Muscle layer of duodenum (tissue), 2 donors: ENCODE results near the gene TMEM135.
"Not testable (repeated sequence)": the region's sequence is repeated elsewhere in the genome, so short reads cannot be mapped to it uniquely, and the experiment has no call there.

Source experiments
- H3K27ac ChIP-seq: one replicate; pipeline ENCODE4 v1.7.0; 2013; ENCODE audit warnings: mild to moderate bottlenecking, low read length
- H3K27me3 ChIP-seq: one replicate; pipeline ENCODE4 v1.7.0; 2013; ENCODE audit warnings: low read depth, mild to moderate bottlenecking, control low read depth, low read length
- H3K36me3 ChIP-seq, 2 donors: one replicate each; pipeline ENCODE4 v1.7.0; 2013; ENCODE audit warnings: low read length in 2 of 2, control low read depth in 1 of 2, mild to moderate bottlenecking in 1 of 2; ENCODE audit not compliant: insufficient read depth in 2 of 2, control insufficient read depth in 1 of 2
- H3K4me1 ChIP-seq, 2 donors: one replicate each; pipeline ENCODE4 v1.7.0; 2013; ENCODE audit warnings: low read length in 2 of 2, mild to moderate bottlenecking in 2 of 2, control low read depth in 1 of 2, moderate library complexity in 1 of 2; ENCODE audit not compliant: insufficient read depth in 2 of 2, control insufficient read depth in 1 of 2
- H3K4me3 ChIP-seq, 2 donors: one replicate each; pipeline ENCODE4 v1.7.0; 2013; ENCODE audit warnings: low read length in 2 of 2, low read depth in 1 of 2, mild to moderate bottlenecking in 1 of 2
- H3K9me3 ChIP-seq, 2 donors: one replicate each; pipeline ENCODE4 v1.7.0; 2013; ENCODE audit warnings: low read length in 2 of 2, control low read depth in 1 of 2, mild to moderate bottlenecking in 1 of 2; ENCODE audit not compliant: control insufficient read depth in 1 of 2
- donor health status: healthy.

The TMEM135 gene

GRCh38 chr11:87185228-87185627, 147.5 kb downstream of the TMEM135 start:
- Histone ChIP-seq H3K9me3 (no peaks in the 10 kb centered on the region), H3K4me1 (no peaks in the 10 kb centered on the region), H3K36me3 (no peaks in the 10 kb centered on the region), H3K27ac (no peak overlapping the region), H3K27me3 (no peaks in the 10 kb centered on the region), H3K4me3 (no peak overlapping the region)

DNA sequence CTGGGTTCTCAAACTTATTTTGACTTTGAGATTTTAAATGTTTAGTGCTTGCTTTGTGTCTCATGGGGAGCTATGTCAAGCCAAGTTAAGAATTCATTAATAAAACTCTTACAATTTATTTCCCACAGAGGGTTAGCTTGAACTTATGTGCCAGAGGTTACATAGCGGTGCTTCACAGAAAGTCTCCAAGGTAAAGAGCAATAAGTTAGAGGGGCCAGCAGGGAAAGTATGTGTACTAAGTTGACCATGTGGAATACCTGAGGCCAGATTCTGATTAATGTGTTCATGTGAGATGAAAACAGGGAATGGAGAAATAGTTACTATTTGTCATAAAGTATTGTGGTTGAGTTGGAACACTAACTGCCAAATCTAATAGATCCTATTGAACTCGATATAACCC, 149.3 kb downstream of the TMEM135 start:
- no peaks in the 10 kb centered on the region for H3K4me1 ChIP-seq
- no peaks in the 10 kb centered on the region for H3K9me3 ChIP-seq
- H3K27me3 ChIP-seq = no peaks in the 10 kb centered on the region
- no peak overlapping the region for H3K27ac ChIP-seq
- no peaks in the 10 kb centered on the region for H3K36me3 ChIP-seq
- H3K4me3 ChIP-seq = no peak overlapping the region

DNA sequence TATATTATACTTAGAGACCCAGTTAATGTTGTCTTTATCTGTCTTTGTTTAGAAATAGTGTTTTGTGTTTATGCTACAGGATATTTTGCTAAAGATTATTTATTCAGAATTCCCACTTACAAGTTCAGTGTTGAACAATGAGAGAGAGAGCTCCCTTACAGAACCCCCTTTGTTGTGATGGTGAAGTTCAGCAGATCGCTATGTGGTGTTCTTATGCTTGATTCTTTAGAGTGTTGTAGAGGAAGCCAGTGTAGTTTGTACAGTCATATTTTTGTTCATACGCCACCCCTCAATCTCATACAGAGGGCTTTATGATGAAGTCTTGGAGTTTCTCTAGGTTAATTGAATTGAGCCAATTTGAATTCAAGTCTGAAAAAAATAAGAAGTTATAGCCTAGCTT, 150.2 kb downstream of the TMEM135 start:
- Histone ChIP-seq H3K27me3 (no peaks in the 10 kb centered on the region), H3K27ac (no peak overlapping the region), H3K4me1 (no peaks in the 10 kb centered on the region), H3K36me3 (no peaks in the 10 kb centered on the region), H3K4me3 (no peak overlapping the region), H3K9me3 (no peaks in the 10 kb centered on the region)

DNA sequence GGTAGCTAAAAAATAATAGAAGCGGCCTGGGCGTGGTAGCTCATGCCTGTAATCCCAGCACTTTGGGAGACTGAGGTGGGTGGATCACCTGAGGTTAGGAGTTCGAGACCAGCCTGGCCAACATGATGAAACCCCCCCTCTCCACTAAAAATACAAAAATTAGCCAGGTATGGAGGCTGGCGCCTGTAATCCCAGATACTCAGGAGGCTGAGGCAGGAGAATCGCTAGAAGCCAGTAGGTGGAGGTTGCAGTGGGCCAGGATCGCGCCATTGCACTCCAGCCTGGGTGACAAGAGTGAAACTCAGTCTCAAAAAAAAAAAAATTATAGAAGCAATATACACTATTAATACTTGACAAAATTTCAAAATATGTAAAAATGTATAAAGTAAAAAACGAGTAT, 150.7 kb downstream of the TMEM135 start:
- H3K27ac ChIP-seq, H3K27me3 ChIP-seq, H3K4me3 ChIP-seq: not testable (repeated sequence)

GRCh38 chr11:87188921-87189320, 151.2 kb downstream of the TMEM135 start:
- H3K36me3 ChIP-seq, H3K4me3 ChIP-seq, H3K27ac ChIP-seq, H3K9me3 ChIP-seq, H3K27me3 ChIP-seq, H3K4me1 ChIP-seq: not testable (repeated sequence)

More for the DNA sequence above, 150.7 kb downstream of the TMEM135 start:
- not testable (repeated sequence) for H3K4me1 ChIP-seq, H3K9me3 ChIP-seq, H3K36me3 ChIP-seq

- H3K4me3 ChIP-seq = no peak overlapping the region
- H3K27ac ChIP-seq = no peak overlapping the region
- no peaks in the 10 kb centered on the region for H3K36me3 ChIP-seq
- H3K27me3 ChIP-seq = no peaks in the 10 kb centered on the region
- no peaks in the 10 kb centered on the region for H3K9me3 ChIP-seq
- no peaks in the 10 kb centered on the region for H3K4me1 ChIP-seq
These were observed 152.3 kb downstream of the TMEM135 start for GRCh38 chr11:87190071-87190470.

DNA sequence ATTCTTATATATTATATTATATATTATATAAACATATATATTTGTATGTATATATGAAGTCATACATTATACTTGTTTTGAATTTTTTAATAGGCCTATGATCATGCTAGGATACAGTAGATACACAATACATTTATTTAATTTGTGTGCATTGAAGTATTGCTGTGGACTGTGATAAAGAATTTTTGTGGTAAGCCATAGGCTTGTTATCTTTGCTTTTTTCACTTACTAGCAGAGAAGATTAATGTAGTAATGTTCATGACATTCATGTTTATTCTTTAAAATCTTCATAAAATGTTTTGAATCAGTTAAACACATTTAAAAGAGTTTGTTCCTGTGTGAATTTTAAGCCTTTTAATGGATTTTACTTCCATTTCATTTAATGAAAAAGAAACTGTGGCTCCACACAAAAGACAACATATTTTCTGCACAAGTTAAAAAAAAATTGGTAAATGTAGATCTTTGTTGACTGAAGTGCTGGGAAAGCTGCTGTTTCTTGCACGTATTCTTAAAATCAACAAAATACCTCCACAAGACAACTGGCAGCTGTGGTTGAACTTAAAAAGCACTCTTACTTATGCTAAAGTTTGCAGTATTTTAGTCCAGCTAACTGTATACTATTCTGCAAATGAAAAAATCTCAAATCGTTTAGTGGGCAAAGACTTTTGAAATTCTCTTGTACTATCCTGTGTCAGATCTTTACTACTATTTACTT, 156.2 kb downstream of the TMEM135 start:
- Histone ChIP-seq H3K4me3 (no peak overlapping the region), H3K27ac (no peak overlapping the region), H3K27me3 (no peaks in the 10 kb centered on the region), H3K36me3 (no peaks in the 10 kb centered on the region), H3K9me3 (no peaks in the 10 kb centered on the region), H3K4me1 (no peaks in the 10 kb centered on the region)

DNA sequence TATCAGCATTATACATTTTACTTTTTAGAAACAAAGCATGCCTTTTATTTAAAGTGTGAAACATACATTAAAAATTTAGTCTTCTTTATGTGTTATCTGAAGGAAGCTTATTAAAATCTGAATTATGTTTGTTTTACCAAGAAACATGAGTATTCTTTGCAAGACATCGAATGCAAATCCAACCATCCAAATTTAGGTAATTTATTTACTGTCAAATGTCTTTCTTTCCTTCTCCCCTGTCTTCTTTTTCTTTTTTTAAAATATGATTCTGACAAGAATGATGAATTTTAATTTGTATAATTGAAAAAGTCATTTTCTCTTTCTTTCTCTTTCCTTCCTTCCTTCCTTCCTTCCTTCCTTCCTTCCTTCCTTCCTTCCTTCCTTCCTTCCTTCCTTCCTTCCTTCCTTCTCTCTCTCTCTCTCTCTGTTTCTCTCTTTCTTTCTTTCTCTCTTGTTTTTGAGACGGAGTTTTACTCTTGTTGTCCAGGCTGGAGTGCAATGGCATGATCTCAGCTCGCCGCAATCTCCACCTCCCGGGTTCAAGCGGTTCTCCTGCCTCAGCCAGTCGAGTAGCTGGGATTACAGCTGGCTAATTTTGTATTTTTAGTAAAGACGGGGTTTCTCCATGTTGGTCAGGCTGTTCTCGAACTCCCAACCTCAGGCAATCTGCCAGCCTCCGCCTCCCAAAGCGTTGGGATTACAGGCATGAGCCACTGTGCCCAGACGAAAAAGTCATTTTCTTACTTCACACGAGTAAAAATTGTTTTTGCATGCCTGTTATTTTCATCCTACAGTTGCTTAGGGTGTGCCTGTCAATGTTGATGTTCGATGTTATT, 157.5 kb downstream of the TMEM135 start:
- no peak overlapping the region for H3K27ac ChIP-seq
- H3K36me3 ChIP-seq = no peaks in the 10 kb centered on the region
- no peaks in the 10 kb centered on the region for H3K4me1 ChIP-seq
- H3K27me3 ChIP-seq = no peaks in the 10 kb centered on the region
- no peaks in the 10 kb centered on the region for H3K9me3 ChIP-seq
- no peak overlapping the region for H3K4me3 ChIP-seq

GRCh38 chr11:87198266-87198881, 160.6 kb downstream of the TMEM135 start:
- Histone ChIP-seq H3K36me3 (no peaks in the 10 kb centered on the region), H3K27ac (no peak overlapping the region)

GRCh38 chr11:87201376-87201775, 163.6 kb downstream of the TMEM135 start:
- H3K27ac ChIP-seq = no peak overlapping the region
- H3K36me3 ChIP-seq = no peaks in the 10 kb centered on the region
- H3K27me3 ChIP-seq = no peaks in the 10 kb centered on the region
- H3K4me1 ChIP-seq = no peaks in the 10 kb centered on the region
- no peak overlapping the region for H3K4me3 ChIP-seq
- no peaks in the 10 kb centered on the region for H3K9me3 ChIP-seq

More at GRCh38 chr11:87198266-87198881, 160.6 kb downstream of the TMEM135 start:
- no peaks in the 10 kb centered on the region for H3K9me3 ChIP-seq
- no peaks in the 10 kb centered on the region for H3K27me3 ChIP-seq
- H3K4me3 ChIP-seq = no peak overlapping the region
- H3K4me1 ChIP-seq = no peaks in the 10 kb centered on the region

DNA sequence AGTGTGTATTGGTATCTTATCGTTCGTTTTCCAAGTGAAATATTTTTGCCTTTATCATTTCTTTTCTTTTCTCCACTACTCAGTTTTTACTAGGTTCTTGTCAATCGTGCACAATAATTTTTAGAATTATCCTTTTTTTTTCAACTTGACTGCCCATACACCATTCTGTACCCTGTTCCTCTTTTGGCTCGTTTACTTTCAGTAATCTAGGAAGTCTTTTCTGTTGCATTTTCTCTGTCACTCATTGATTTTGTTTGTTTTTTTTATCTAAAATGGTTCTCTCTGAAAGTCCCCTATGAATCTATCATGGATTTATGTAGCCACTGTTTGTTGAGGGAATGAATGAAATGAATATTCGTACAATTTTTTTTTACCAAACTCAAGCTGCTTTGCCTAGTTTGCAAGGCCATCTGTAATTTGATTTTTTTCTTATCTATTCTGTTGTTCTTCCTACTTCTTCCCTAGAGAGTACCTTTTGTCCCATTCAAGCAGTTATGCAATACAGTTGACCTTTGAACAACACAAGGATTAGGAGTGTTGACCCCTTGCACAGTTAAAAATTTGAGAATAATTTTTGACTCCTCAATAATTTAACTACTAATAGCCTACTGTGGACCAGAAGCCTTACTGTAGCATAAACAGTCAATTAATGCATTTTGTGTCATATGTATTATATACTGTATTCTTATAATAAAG, 166.3 kb downstream of the TMEM135 start:
- H3K4me1 ChIP-seq = no peaks in the 10 kb centered on the region
- H3K4me3 ChIP-seq = no peak overlapping the region
- H3K27ac ChIP-seq = no peak overlapping the region
- no peaks in the 10 kb centered on the region for H3K36me3 ChIP-seq
- no peaks in the 10 kb centered on the region for H3K27me3 ChIP-seq
- H3K9me3 ChIP-seq = no peaks in the 10 kb centered on the region
